IPS-18c (cell line): ENCODE data around the gene MRPL38.
"Not testable (repeated sequence)": the region's sequence is repeated elsewhere in the genome, so short reads cannot be mapped to it uniquely, and the experiment has no call there.

Experiments
- H3K4me3 ChIP-seq: 2 replicates; pipeline ENCODE4 v1.7.0; 2013; ENCODE audit warnings: low read depth, mild to moderate bottlenecking, low read length, moderate library complexity; ENCODE audit not compliant: insufficient read depth
- H3K9me3 ChIP-seq: one replicate; pipeline ENCODE4 v1.6.1; 2013; ENCODE audit warnings: mild to moderate bottlenecking, low read length, moderate library complexity; ENCODE audit not compliant: control insufficient read depth, insufficient read depth

The MRPL38 gene

GRCh38 chr17:75872434-75873351 lies 32.0 kb downstream of the MRPL38 start:
- H3K4me3 ChIP-seq = no peak overlapping the region
- H3K9me3 ChIP-seq = no peaks in the 10 kb centered on the region

- not testable (repeated sequence) for H3K9me3 ChIP-seq, H3K4me3 ChIP-seq
These were observed 34.5 kb downstream of the MRPL38 start for GRCh38 chr17:75870228-75870627.

- Histone ChIP-seq H3K4me3 (no peak overlapping the region), H3K9me3 (no peaks in the 10 kb centered on the region)
These were observed 35.2 kb downstream of the MRPL38 start for GRCh38 chr17:75869282-75870141.

- H3K4me3 ChIP-seq, H3K9me3 ChIP-seq: not testable (repeated sequence)
These were observed 35.9 kb downstream of the MRPL38 start for GRCh38 chr17:75868730-75869281.

GRCh38 chr17:75865404-75866188 lies 39.1 kb downstream of the MRPL38 start:
- not testable (repeated sequence) for H3K9me3 ChIP-seq, H3K4me3 ChIP-seq

GRCh38 chr17:75864887-75865286 lies 39.8 kb downstream of the MRPL38 start:
- not testable (repeated sequence) for H3K4me3 ChIP-seq, H3K9me3 ChIP-seq

- no peak overlapping the region for H3K4me3 ChIP-seq
- no peaks in the 10 kb centered on the region for H3K9me3 ChIP-seq
These were observed 40.2 kb downstream of the MRPL38 start for GRCh38 chr17:75864448-75864871.

GRCh38 chr17:75861927-75862317 lies 42.8 kb downstream of the MRPL38 start:
- H3K4me3 ChIP-seq = no peak overlapping the region
- H3K9me3 ChIP-seq = no peaks in the 10 kb centered on the region

- H3K9me3 ChIP-seq, H3K4me3 ChIP-seq: not testable (repeated sequence)
These were observed 45.3 kb downstream of the MRPL38 start for GRCh38 chr17:75859358-75859757.

- H3K9me3 ChIP-seq = no peaks in the 10 kb centered on the region
- H3K4me3 ChIP-seq = peak overlapping the region; percentile 98
These were observed 48.5 kb downstream of the MRPL38 start for GRCh38 chr17:75856062-75856756.

GRCh38 chr17:75855310-75856061 lies 49.2 kb downstream of the MRPL38 start, which contains the start of gene WBP2:
Gene WBP2 (minus strand): TSS chr17:75855335. CDS start chr17:75855297, 38 bp downstream.
- Histone ChIP-seq H3K4me3 (peak within 1 kb of the TSS; percentile 98), H3K9me3 (no peaks in the 10 kb centered on the region)

- H3K4me3 ChIP-seq = peak overlapping the region; percentile 53
- H3K9me3 ChIP-seq = no peaks in the 10 kb centered on the region
These were observed 49.8 kb downstream of the MRPL38 start for GRCh38 chr17:75854881-75855309.

- peak overlapping the region; percentile 53 for H3K4me3 ChIP-seq
- no peaks in the 10 kb centered on the region for H3K9me3 ChIP-seq
These were observed 50.5 kb downstream of the MRPL38 start for GRCh38 chr17:75854101-75854748.

- no peak overlapping the region for H3K4me3 ChIP-seq
- H3K9me3 ChIP-seq = no peaks in the 10 kb centered on the region
These were observed 51.3 kb downstream of the MRPL38 start for GRCh38 chr17:75853433-75853832.

GRCh38 chr17:75851693-75851991 lies 53.0 kb downstream of the MRPL38 start:
- not testable (repeated sequence) for H3K9me3 ChIP-seq, H3K4me3 ChIP-seq
